A549 (cell line): ENCODE measurements around the gene TMEM41A.

Experiments used
- CHD2 ChIP-seq: fragments of 150-350 bp; IDR thresholded peaks from 2 replicates; pipeline ENCODE4 v1.6.1; 2014; ENCODE audit warnings: low read length; ENCODE audit not compliant: partially characterized antibody
- CTCF ChIP-seq: fragments of >200 bp; sonication (Bioruptor Twin); formaldehyde crosslinking; IDR thresholded peaks from 3 replicates; pipeline ENCODE4 v1.5.1; 2016
- PBX3 ChIP-seq: IDR thresholded peaks from 2 replicates; pipeline ENCODE4 v1.6.1; 2012
- RAD21 ChIP-seq, 2 experiments: fragments of >200 bp in 1 of 2; sonication (Bioruptor Twin) in 1 of 2; formaldehyde crosslinking in 1 of 2; IDR thresholded peaks in 1 of 2; conservative IDR thresholded peaks in 1 of 2; 2 replicates in 1 of 2; 3 replicates in 1 of 2; pipeline ENCODE4 v1.6.1; 2012 to 2018; ENCODE audit warnings: inconsistent platforms in 1 of 2

- no peak for TF ChIP-seq CTCF
- no peak for TF ChIP-seq RAD21 (conservative IDR thresholded peaks at IDR 0.05 in 1 of 2, IDR thresholded peaks at IDR 0.05 in 1 of 2)
- TF ChIP-seq PBX3, result no peak
- no peak for TF ChIP-seq CHD2
Observed at GRCh38 chr3:185527364-185527763, 28.5 kb upstream of the TMEM41A start.
